Prostate gland (tissue), 2 donors: Measurements from ENCODE around the gene B3GALT6. TPM values are rescaled to one million over a fixed set of nuclear protein-coding genes. Genes with fewer than 3 reads are reported as not detected.

ENCODE experiments used
- DNase-seq: peaks from one replicate; pipeline ENCODE4 v3.0.0-alpha.2; 2019; ENCODE audit warnings: low spot score
- H3K27ac ChIP-seq, 2 donors: fragments of 200-600 bp; sonication (generic); 2 replicates each; pipeline ENCODE4 v1.5.1; 2017 to 2019
- H3K27me3 ChIP-seq: fragments of 200-600 bp; sonication (generic); replicated peaks from 2 replicates; pipeline ENCODE4 v1.5.1; 2019; ENCODE audit not compliant: insufficient read depth
- H3K36me3 ChIP-seq, 2 donors: fragments of 200-600 bp; sonication (generic); 1 replicate in 1 of 2; 2 replicates in 1 of 2; pipeline versions ENCODE4 v1.5.1 to v1.8.1; 2017 to 2019
- H3K4me1 ChIP-seq: fragments of 200-600 bp; sonication (generic); replicated peaks from 2 replicates; pipeline ENCODE4 v1.5.1; 2019
- H3K4me3 ChIP-seq, 2 donors: fragments of 200-600 bp; sonication (generic); 2 replicates each; pipeline ENCODE4 v1.5.1; 2017 to 2019
- H3K9me3 ChIP-seq: fragments of 200-600 bp; sonication (generic); 2 replicates; pipeline ENCODE4 v1.5.1; 2017
- POLR2A ChIP-seq: fragments of 450-650 bp; IDR thresholded peaks from one replicate; pipeline ENCODE4 v1.6.1; 2016; ENCODE audit warnings: antibody characterized with exemption, mild to moderate bottlenecking
- POLR2AphosphoS5 ChIP-seq: sonication (generic); formaldehyde crosslinking; IDR thresholded peaks from one replicate; pipeline ENCODE4 v1.6.1; 2017; ENCODE audit warnings: antibody characterized with exemption
- WGBS: methylation state at CpG from one replicate; pipeline ENCODE4 v1.1.5; 2018; 5-methylcytosine and 5-hydroxymethylcytosine counted together
- intact Hi-C: fragments of 100-400 bp; cut with DNase I; formaldehyde crosslinking; loops from one replicate; pipeline ENCODE4 v1.14.2; 2022
- total RNA-seq, 2 donors: library from RNA; depleted of rRNA; stranded (reverse); fragments of >200 nt; gene quantifications; one replicate each; pipeline ENCODE4 v1.1.0, GENCODE V29; 2016
- TF ChIP-seq, protein P1 (sequence below), 4 experiments: fragments of 200-600 bp in 2 of 4; fragments of 450-650 bp in 2 of 4; sonication (generic) in 2 of 4; IDR thresholded peaks; 1 replicate in 3 of 4; 2 replicates in 1 of 4; pipeline ENCODE4 v1.5.1; 2016 to 2019; ENCODE audit warnings: antibody characterized with exemption in 4 of 4, mild to moderate bottlenecking in 2 of 4, moderate library complexity in 2 of 4

B3GALT6 gene
- total RNA-seq, 2 donors from 2014 or later, result 29.6 to 41.5 TPM

- no peaks in the 10 kb centered on the region for H3K4me1 ChIP-seq
- intact Hi-C loops, result no loop called here
- H3K27ac ChIP-seq, result no peak overlapping the region
- TF ChIP-seq, protein P1, sequence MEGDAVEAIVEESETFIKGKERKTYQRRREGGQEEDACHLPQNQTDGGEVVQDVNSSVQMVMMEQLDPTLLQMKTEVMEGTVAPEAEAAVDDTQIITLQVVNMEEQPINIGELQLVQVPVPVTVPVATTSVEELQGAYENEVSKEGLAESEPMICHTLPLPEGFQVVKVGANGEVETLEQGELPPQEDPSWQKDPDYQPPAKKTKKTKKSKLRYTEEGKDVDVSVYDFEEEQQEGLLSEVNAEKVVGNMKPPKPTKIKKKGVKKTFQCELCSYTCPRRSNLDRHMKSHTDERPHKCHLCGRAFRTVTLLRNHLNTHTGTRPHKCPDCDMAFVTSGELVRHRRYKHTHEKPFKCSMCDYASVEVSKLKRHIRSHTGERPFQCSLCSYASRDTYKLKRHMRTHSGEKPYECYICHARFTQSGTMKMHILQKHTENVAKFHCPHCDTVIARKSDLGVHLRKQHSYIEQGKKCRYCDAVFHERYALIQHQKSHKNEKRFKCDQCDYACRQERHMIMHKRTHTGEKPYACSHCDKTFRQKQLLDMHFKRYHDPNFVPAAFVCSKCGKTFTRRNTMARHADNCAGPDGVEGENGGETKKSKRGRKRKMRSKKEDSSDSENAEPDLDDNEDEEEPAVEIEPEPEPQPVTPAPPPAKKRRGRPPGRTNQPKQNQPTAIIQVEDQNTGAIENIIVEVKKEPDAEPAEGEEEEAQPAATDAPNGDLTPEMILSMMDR (IDR thresholded peaks at IDR 0.05), result no peak
- no peak for TF ChIP-seq POLR2AphosphoS5
- no peak for TF ChIP-seq POLR2A
- H3K27me3 ChIP-seq, result no peaks in the 10 kb centered on the region
- no peak overlapping the region for H3K4me3 ChIP-seq
- H3K36me3 ChIP-seq, result no peaks in the 10 kb centered on the region
- 73% methylated on average over 2 of the region's 11 CpGs for WGBS
- no peaks in the 10 kb centered on the region for H3K9me3 ChIP-seq
- no peak for DNase-seq
Observed at GRCh38 chr1:1240348-1240732, 8.3 kb downstream of the B3GALT6 start.

GRCh38 chr1:1240822-1241587 lies 9.0 kb downstream of the B3GALT6 start:
- no peak overlapping the region for H3K27ac ChIP-seq
- no peaks in the 10 kb centered on the region for H3K9me3 ChIP-seq

DNA sequence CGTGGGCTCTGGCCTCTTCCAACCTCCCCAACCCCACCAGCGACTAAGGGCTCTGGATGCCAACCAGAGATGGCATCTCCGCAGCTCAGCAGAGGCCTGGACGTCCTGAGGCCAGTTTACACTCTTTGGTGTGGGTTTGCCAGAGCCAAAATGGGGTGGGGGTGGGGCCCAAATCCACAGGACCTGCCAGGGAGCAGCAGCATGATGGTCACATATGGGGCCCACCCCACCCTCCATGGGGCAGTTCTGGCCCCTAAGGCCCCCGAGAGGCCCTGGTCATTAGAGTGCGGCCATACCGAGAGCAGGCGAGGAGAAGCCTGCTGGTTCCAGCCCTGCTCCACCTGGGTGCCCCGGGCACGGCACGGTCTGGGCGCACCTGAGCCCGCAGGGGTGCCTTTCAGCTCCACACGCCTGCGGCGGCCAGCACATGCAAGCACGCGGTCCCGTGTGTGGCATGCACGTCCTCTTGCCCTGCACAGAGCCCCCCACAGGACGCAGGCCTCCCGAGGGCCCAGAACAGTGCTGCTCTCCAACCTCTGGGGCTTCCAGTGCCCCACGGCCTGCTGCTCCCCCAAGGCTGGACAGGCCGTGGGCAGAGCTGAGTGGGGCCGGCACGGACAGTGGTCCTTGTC lies 9.7 kb downstream of the B3GALT6 start:
- H3K4me1 ChIP-seq, result no peaks in the 10 kb centered on the region
- no peak for TF ChIP-seq POLR2AphosphoS5
- no peak for TF ChIP-seq POLR2A
- TF ChIP-seq, protein P1 (IDR thresholded peaks at IDR 0.05), result no peak
- WGBS, result 82% methylated on average over 21 of the region's 26 CpGs

More at GRCh38 chr1:1240822-1241587, 9.0 kb downstream of the B3GALT6 start:
- Histone ChIP-seq H3K4me3 (no peak overlapping the region), H3K27me3 (no peaks in the 10 kb centered on the region), H3K36me3 (no peaks in the 10 kb centered on the region), H3K4me1 (no peaks in the 10 kb centered on the region)
- 64% methylated on average over 17 of the region's 23 CpGs for WGBS
- intact Hi-C loops, result no loop called here
- TF ChIP-seq POLR2A (no peak), POLR2AphosphoS5 (no peak)
- TF ChIP-seq, protein P1 (IDR thresholded peaks at IDR 0.05), result no peak
- no peak for DNase-seq

GRCh38 chr1:1242461-1243265 lies 10.6 kb downstream of the B3GALT6 start:
- TF ChIP-seq POLR2A (no peak), POLR2AphosphoS5 (no peak)
- TF ChIP-seq, protein P1 (IDR thresholded peaks at IDR 0.05), result no peak
- intact Hi-C loops, result no loop called here
- DNase-seq, result no peak
- Histone ChIP-seq H3K27ac (no peak overlapping the region), H3K4me3 (no peak overlapping the region), H3K36me3 (no peaks in the 10 kb centered on the region), H3K27me3 (peaks cover 4% of the 10 kb centered on the region), H3K9me3 (no peaks in the 10 kb centered on the region), H3K4me1 (no peaks in the 10 kb centered on the region)
- 94% methylated on average over 34 of the region's 41 CpGs for WGBS

More for the DNA sequence above, 9.7 kb downstream of the B3GALT6 start:
- no peak overlapping the region for H3K4me3 ChIP-seq
- no peak for DNase-seq
- intact Hi-C loops, result no loop called here
- no peaks in the 10 kb centered on the region for H3K9me3 ChIP-seq
- no peaks in the 10 kb centered on the region for H3K36me3 ChIP-seq
- no peak overlapping the region for H3K27ac ChIP-seq
- H3K27me3 ChIP-seq, result no peaks in the 10 kb centered on the region
